Nephron progenitor cell (in vitro differentiated cells): ENCODE results near the gene AJAP1.

ENCODE experiments used
- DNase-seq: peaks from one replicate; pipeline ENCODE4 v3.0.0; 2021
- H3K27ac Mint-ChIP-seq: 2 replicates; pipeline ENCODE4 v1.8.0; 2021; ENCODE audit warnings: mild to moderate bottlenecking, moderate library complexity, mixed read lengths
- H3K27me3 Mint-ChIP-seq: 2 replicates; pipeline ENCODE4 v1.8.0; 2021; ENCODE audit warnings: mild to moderate bottlenecking, low read depth, mixed read lengths; ENCODE audit not compliant: poor library complexity
- H3K36me3 Mint-ChIP-seq: 2 replicates; pipeline ENCODE4 v1.8.0; 2021; ENCODE audit warnings: low read depth, mixed read lengths
- H3K4me1 Mint-ChIP-seq: 2 replicates; pipeline ENCODE4 v1.8.0; 2021; ENCODE audit warnings: mixed read lengths
- H3K4me3 Mint-ChIP-seq: 2 replicates; pipeline ENCODE4 v1.8.0; 2021; ENCODE audit warnings: mild to moderate bottlenecking, moderate library complexity, mixed read lengths
- H3K9me3 Mint-ChIP-seq: 2 replicates; pipeline ENCODE4 v1.8.0; 2021; ENCODE audit warnings: mild to moderate bottlenecking, moderate library complexity, mixed read lengths
- CTCF ChIP-seq: fragments of 200-600 bp; sonication (generic); IDR thresholded peaks from 2 replicates; pipeline ENCODE4 v1.5.0; 2021; ENCODE audit warnings: antibody characterized with exemption

AJAP1 gene

GRCh38 chr1:4772294-4773010, 118.0 kb downstream of the AJAP1 start:
- peaks cover 28% of the 10 kb centered on the region for H3K4me1 Mint-ChIP-seq
- peaks cover 9% of the 10 kb centered on the region for H3K27me3 Mint-ChIP-seq
- no peaks in the 10 kb centered on the region for H3K9me3 Mint-ChIP-seq
- no peak for DNase-seq
- no peak overlapping the region for H3K4me3 Mint-ChIP-seq
- no peak for TF ChIP-seq CTCF
- H3K36me3 Mint-ChIP-seq = no peaks in the 10 kb centered on the region
- H3K27ac Mint-ChIP-seq = no peak overlapping the region

GRCh38 chr1:4773226-4773625, 118.8 kb downstream of the AJAP1 start:
- H3K9me3 Mint-ChIP-seq = no peaks in the 10 kb centered on the region
- H3K4me1 Mint-ChIP-seq = peaks cover 28% of the 10 kb centered on the region
- no peak overlapping the region for H3K27ac Mint-ChIP-seq
- H3K36me3 Mint-ChIP-seq = no peaks in the 10 kb centered on the region
- H3K27me3 Mint-ChIP-seq = peaks cover 9% of the 10 kb centered on the region
- no peak overlapping the region for H3K4me3 Mint-ChIP-seq
- no peak for TF ChIP-seq CTCF
- no peak for DNase-seq

GRCh38 chr1:4775506-4775905, 121.1 kb downstream of the AJAP1 start:
- Mint-ChIP-seq H3K9me3 (no peaks in the 10 kb centered on the region), H3K4me1 (peaks cover 38% of the 10 kb centered on the region), H3K4me3 (no peak overlapping the region), H3K36me3 (no peaks in the 10 kb centered on the region), H3K27ac (no peak overlapping the region), H3K27me3 (peaks cover 9% of the 10 kb centered on the region)
- no peak for DNase-seq
- TF ChIP-seq CTCF = no peak

- H3K27me3 Mint-ChIP-seq = peaks cover 9% of the 10 kb centered on the region
- H3K4me1 Mint-ChIP-seq = peaks cover 19% of the 10 kb centered on the region
- DNase-seq = peak; percentile 21
- H3K9me3 Mint-ChIP-seq = no peaks in the 10 kb centered on the region
- no peak overlapping the region for H3K27ac Mint-ChIP-seq
- no peak overlapping the region for H3K4me3 Mint-ChIP-seq
- H3K36me3 Mint-ChIP-seq = no peaks in the 10 kb centered on the region
- peak; percentile 29 for TF ChIP-seq CTCF
Observed at GRCh38 chr1:4778056-4778455, 123.6 kb downstream of the AJAP1 start.

- peaks cover 25% of the 10 kb centered on the region for H3K4me1 Mint-ChIP-seq
- H3K9me3 Mint-ChIP-seq = no peaks in the 10 kb centered on the region
- no peak for DNase-seq
- H3K4me3 Mint-ChIP-seq = no peak overlapping the region
- no peak for TF ChIP-seq CTCF
- no peaks in the 10 kb centered on the region for H3K27me3 Mint-ChIP-seq
- no peak overlapping the region for H3K27ac Mint-ChIP-seq
- H3K36me3 Mint-ChIP-seq = no peaks in the 10 kb centered on the region
Observed at GRCh38 chr1:4781646-4782045, 127.2 kb downstream of the AJAP1 start.

GRCh38 chr1:4784761-4785160, 130.4 kb downstream of the AJAP1 start:
- no peak for TF ChIP-seq CTCF
- H3K4me1 Mint-ChIP-seq = peaks cover 13% of the 10 kb centered on the region
- no peak overlapping the region for H3K4me3 Mint-ChIP-seq
- H3K36me3 Mint-ChIP-seq = no peaks in the 10 kb centered on the region
- no peaks in the 10 kb centered on the region for H3K27me3 Mint-ChIP-seq
- no peak overlapping the region for H3K27ac Mint-ChIP-seq
- DNase-seq = no peak
- H3K9me3 Mint-ChIP-seq = no peaks in the 10 kb centered on the region
